Activated CD4-positive, alpha-beta T cell treated with anti-CD3 and anti-CD28 coated beads for 4 hours (primary cell): ENCODE results near the gene OSCP1.

Source experiments
- DNase-seq, 2 donors: peaks; one replicate each; pipeline ENCODE4 v3.0.0-alpha.2; 2020

The OSCP1 gene

DNA sequence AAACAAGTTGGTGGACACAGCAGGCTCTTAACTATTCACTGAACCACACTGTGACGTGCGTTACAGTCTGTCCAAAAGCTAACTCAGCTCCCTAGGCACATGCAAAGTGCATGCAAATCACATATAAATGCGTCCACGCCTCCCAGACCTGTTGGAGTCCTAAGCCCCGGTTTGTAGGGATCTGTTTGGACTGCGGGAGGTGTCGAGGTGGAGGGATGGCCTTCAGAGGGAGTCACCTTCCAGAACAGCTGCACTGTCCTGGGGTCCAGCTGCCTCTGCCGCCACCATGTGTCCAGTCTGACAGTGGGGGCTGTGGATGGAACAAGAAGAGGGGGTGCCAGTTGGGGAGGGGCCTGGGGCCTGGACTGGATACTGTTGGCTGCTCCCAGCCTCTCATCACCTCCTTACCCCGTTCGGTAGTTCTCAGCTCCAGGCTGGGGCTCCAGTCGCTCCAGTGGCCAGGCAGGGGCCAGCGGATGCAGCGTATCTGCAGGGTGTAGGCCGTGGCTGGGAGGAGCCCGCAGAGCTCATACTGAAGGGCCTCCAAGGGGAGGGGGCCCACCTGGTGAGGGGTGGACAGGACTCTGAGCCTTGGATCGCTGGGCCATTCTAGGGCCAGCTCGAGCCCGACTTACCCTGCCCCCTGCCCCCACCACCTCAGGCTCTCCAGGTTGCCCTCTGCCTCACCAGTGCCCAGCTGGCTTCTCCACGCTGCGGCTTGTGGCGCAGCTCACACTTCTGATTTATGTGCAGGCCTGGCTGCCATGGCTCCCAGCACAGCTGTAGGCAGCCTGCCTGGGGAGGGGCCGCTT lies 21.8 kb upstream of the OSCP1 start:
- no peak for DNase-seq

DNA sequence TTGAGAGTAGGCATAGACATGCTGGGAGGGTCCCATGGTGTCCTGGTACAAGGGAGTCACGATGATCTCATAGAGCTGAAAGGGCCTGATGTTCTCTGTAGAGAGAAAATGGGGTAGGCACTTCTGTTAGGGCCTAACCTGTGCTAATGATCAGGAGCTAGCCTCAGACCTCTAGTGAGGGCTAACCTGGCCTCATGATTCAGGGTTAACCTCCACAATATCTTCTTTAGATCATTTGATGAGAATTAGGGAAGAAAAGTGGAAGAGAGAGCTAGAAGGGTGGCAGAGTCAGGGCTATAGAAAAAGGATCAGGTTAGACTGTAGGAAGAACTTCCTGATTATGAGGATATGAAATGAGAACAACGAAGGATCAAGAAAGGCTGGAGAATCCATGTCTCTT lies 18.9 kb upstream of the OSCP1 start:
- no peak for DNase-seq

DNA sequence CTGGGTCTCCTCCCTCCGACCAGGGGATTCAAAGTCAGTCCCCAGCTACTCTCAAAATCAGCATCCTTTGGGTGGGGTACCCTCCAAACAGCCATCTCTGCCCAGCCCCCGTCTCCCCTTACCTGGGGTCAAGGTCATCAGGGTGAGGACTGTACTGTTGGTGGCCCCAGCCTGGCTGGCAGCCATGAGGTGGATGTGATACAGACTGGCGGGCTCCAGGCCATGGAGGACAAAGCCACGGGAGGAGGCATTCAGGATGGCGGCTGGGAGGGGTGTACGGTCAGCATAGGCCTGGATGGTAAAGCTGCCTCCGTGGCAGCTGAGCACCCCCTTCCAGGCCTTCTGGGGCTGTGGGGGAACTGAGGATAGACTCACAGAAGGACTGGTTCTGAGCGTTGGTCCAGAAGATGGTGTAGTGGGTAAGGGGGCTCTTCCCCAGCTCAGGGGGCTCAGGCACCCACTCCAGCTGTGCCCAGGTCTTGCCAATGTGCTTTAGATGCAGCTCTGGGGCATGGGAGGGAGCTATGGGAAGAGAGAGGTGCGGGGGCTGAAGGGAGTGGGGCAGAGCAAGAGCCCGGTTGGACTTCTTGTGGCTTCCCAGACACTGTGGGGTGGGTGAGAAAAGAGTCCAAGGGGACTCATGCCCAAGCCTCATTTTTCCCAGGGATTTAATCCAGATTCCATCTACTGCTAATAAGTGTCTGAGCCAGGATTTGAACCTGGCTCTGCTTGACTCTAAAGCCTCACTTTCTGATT lies 17.6 kb upstream of the OSCP1 start:
- DNase-seq: no peak

DNA sequence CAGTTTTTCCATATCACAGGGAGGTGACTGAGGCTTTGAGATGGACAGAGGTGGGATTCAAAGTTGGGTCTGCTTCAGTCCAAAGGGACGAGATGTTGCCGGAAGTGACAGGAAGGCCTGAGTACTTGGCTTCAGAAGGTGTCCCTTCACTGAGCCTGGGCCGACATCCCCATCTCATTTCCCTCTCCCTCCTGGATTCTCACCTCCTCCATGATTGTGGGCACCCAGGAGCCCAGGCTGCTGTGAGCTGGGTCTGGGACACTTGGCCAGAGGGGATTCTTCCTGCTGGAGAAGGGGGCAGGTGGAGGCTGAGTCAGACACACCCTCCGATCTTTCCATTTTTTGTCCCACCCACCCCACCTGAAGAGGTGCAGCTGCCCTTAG lies 16.8 kb upstream of the OSCP1 start:
- DNase-seq: no peak

DNA sequence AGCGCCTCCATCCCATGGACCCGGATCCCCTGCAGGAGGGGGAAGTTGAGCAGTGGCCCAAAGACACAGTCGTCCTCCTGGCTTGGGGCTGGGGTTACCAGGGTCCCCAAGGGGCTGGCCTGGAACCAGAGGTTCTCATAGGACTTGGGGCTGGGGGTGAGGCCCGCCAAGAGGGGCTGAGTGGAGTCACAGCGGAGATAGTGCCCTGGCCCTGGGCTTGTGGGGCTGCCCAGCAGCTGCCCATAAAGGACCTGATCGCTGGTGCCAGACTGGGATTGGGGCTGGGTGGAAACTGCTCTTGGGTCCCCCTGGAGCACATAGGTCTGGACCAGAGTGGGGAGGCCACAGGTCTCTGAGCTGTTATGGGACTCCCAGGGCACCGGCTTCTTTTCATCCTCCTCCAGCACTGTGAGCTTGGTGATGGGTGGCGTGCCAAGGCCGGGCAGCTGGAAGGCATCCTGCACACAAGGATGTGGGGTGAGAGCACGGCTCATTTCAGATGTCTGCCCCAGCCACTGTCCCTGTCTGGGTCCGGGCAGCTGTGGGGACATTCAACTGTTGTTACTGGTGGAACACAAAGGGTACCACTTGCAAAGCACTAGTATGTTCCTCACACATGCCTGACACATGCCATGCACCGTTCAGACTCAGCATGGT lies 16.2 kb upstream of the OSCP1 start:
- DNase-seq: no peak

DNA sequence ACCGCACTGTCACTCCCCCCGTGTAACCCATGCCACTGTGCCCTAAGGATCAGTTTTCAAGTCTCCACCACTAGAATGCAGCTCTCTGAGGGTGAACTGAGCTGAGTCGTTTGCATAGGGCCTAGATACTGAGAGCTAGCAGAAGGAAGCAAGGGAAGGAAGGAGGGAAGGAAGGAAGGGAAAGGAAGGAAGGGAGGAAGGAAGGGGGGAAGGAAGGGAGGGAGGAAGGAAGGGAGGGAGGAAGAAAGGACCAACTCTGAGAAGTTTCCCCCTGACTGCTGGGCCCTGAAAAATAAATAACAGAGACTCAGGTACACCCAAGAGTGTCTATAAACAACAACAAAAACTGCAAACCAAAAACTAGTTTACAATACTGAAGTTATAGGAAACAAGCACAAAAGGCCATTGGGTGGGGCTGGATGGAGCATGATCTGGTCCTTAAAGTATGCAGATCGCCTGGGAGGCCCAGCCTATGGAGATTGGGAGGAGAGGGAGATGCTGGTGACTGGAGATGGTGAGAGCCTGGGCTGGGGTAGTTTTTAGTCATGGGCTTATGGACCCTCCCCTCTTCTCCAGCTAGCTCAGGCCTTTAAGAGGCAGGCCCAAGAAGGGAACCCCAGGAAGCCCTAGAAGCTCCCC lies 15.6 kb upstream of the OSCP1 start:
- no peak for DNase-seq

DNA sequence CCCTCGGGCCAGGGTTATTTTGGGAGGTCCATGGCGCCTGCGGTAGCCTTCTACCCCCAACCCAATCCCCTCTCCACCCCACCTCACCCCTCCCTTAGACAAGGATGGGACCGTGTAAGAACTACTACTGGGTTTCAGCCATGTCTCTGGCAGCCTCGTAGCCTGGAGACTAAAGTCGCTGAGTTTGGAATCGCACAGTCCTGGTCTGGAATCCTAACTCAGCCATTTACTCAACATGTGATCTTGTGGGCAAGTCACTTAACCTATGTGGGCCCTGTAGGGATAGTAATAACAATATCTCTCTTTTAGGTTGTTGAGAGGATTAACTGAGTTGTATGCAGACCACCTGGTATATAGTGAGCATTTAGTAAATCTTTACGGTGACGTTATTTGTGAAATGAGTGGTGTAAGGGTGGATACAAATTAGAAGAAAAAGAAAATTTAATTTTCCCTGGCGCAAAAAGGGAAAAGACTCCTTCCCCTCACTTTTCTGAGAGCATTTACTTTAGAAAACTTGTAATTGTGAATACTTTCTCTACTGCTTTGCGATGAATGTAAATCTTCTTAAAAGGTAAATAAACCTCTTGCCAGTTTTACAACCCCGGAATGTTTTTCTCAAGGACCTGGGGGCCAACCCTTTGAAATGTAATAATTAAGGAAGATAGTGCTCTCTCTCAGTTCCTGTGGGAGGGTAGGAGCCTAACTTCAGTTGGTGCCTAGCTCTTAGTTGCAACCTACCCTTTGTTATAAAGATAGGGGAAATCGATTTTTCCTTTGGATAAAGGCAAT lies 14.5 kb upstream of the OSCP1 start:
- DNase-seq: no peak

DNA sequence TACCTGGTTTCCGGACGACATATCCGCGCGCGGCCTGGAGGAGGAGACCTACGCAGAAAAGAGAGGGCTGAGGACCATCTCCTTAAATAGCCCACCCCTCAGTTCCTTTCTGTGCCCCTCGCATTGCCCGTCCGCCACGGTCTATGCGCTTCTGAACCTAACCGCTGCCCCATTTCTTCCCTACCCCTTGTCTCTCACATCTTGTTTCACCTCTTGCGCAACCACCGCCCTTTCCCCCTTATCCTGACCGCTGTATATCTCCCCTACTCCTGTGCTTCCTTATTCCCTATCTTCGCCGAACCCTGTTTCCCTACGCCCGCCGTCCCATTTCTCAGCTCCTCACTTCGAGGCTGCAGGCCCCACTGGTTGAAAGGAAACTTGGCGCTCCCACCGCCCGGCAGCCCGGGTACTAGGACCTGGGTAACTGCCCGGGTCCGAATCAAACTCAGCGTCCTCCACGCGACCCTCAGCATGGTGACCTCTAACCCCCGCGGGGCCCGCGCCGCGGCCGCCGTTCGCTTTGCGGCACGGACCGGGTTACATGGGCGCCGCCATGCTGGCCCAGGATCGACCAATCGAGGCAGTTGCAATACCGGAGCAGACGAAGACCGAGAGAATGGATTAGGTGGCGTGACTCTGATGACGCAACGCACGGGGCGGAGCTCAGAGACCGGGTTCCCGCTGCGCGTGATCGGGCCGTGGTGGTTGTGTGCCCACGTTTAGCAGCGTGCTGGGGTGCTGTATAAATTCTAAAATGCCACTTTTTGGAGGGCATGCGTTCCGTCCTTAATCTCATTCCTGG lies 13.8 kb upstream of the OSCP1 start, which contains the start of gene MRPS15:
TSS of gene MRPS15 (minus strand) at position 582 of the 802 bp plus-strand sequence. CDS start at position 473, 109 bp downstream.
- DNase-seq: peak; percentile 94 to 96

DNA sequence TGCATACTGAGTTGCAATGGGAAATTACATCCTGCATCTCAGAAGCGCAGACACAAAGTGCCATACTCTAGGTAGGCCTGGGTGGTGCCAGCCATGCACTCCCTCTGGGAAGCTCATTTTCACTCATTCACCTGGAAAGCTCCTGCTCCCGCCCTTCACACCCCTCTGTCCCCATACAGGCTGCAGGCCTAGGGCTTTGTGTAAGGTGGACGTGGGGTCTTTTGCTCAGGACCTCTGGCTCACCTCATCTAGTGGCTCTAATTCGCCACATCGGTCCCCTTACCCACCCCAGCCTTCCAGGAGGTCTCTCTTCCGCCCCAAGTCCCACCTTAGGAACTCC lies 13.2 kb upstream of the OSCP1 start:
- no peak for DNase-seq

DNA sequence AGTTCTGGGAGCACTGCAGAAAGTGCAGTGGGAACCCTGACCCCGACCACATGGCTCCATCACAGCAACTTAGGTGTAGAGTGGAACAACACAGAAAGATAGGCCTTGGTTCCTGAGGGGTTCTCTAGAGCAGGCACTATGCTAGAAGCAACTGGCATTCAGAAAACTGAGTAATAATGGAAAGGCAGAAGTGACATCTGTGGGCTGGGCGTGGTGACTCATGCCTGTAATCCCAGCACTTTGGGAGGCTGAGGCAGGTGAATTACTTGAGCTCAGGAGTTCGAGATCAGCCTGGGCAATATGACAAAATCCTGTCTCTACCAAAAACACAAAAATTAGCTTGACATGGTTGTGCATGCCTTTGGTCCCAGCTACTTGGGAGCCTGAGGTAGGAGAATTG lies 8.7 kb upstream of the OSCP1 start:
- peak; percentile 28 to 30 for DNase-seq

DNA sequence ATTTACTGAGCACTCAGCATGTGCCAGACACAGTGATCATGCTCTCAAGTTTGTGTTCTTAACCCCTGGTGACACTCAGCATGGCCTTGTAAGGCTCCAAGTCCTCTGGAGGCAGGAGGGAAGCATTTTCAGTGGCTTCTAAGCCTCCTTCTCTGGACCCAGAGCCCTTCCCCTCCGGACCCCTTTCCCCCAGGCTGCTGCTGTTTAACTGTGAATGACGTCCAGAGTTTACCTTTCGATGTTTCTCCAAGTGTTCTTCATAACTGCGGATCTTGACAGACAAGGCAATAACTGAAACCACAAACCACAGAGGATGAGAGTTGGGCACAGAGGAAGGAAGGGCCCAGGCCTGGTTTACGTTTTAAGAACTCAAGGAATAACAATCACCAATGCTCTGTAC lies 7.4 kb upstream of the OSCP1 start:
- DNase-seq: no peak

DNA sequence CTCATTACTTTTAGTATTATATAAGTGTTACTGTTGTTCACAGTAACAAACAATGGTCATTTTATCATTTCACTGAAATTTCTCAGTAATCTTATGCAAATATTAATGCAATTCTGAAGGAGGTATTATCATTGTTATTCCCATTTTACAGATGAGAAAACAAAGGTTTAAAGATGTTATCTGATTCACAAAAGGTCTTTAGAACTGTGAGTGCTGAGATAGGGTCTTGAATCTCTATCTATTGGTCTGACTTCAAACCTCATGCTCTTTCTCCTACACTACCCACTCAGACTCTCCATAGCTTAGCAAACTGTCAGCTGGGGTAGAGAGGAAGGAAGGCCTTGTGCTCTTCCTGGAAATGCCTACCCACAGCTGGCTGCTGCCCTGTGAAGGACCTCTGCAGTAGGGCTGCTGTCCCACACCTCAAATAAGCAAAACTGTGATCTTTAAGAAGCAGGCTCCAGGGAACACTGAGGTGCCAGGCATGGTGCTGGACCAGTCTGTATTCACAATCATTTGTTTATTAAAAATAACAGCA lies 6.2 kb upstream of the OSCP1 start:
- no peak for DNase-seq

DNA sequence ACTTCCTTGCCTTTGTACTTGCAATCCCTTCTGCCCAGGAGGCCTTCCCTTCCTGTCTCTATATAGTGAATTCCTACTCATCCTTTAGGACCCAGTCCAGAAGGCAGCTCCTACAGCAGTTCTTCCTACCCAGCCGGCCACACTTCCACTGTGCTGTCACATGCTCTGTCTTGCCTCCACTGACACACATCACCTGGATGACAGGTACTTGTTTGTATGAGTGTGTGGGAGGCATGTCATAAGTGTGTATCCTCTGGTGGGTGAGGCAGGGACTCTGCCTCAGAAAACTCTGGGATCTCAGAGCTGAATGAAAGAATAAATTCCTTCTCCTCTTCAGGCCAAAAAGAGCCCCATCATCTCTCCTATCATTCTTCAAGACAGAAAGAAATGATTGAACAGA lies 5.1 kb upstream of the OSCP1 start:
- no peak for DNase-seq

DNA sequence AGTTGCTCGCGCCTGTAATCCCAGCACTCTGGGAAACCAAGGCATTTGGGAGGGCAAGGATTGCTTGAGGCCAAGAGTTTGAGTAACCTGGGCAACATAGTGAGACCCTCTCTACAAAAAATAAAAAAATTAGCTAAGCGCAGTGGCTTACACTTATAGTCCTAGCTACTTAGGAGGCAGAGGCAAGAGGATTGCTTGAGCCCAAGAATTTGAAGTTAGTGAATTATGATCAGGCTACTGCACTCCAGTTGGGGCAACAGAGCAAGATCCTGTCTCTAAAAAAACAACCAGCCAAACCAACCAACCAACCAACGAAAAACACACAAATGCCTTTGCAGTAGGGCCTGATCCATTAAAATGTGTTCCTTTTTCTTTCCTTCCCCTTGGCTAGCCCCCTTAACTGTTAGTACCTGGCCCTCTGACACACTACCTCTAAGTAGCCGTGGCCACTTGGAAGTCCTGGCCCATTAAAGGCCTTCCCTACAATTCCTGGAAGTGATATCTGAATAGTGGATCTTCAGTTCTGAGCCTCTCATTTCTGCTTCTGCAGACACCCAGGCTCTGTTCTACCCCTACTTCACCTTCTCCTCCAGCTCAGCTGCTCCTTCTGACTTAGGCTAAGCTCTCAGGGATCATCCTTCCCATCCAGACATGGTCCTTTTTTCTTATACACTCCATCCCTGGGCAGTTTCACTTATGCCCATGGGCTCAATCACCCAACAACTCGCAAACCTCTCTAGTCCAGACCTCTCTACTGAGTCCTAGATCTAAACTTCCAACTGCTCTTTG lies 3.5 kb upstream of the OSCP1 start:
- no peak for DNase-seq

DNA sequence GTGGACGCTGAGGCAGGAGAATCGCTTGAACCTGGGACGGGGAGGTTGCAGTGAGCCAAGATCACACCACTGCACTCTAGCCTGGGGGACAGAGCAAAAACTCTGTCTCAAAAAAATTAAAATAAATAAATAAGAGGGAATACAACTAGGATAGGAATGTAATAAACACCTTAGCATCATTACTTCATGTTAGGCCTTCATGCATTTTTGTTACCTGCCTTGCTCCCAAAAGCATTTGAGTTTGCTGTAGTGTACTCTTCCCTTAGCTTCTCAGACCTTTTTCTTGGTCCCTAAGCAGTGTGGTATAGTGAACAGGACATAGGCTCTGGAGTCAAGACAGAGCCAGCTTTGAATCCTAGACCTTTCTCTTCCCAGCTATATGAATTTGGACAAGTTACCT lies 2.8 kb upstream of the OSCP1 start:
- no peak for DNase-seq

DNA sequence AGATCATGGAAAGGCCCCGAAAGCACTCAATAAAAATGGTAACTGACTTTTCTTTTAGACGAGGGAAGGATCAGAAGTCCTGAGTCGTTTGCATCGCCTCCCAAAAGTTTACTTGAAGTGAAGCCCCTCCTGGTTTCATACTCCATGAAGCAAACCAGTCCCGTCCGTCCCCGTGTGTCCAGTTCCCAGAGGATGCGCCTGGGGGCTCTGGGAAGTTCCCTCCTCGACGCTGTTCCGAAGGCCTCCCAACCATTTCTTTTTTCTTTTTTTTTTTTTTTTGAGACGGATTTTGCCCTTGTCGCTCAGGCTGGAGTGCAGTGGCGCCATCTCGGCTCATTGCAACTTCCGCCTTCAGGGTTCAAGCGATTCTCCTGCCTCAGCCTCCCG lies 661 bp upstream of the OSCP1 start:
- DNase-seq: no peak

DNA sequence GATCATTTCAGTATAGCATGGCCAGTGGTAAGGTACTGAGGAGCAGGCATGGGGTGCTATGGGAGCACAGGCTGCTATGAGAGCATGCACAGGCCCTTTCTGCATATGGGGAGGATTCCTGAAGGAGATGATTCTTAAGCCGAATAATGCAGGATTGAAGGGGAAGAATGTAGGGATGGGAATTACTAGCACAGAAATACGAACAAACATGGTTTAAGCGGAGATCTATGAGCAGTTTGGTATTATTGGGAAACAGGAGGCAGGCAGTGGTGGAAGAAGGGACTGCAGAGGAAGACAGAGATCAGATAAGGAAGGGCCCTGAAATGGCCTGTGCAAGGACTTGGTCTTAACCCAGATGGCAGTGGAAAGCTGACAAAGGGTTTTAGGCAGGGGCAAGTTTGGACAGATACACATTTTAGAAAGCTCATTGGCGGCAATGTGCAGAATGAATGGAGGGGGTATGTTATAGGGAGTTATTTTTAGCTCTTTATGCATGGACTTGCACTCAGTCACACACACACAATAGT lies 1.7 kb downstream of the OSCP1 start:
- no peak for DNase-seq

DNA sequence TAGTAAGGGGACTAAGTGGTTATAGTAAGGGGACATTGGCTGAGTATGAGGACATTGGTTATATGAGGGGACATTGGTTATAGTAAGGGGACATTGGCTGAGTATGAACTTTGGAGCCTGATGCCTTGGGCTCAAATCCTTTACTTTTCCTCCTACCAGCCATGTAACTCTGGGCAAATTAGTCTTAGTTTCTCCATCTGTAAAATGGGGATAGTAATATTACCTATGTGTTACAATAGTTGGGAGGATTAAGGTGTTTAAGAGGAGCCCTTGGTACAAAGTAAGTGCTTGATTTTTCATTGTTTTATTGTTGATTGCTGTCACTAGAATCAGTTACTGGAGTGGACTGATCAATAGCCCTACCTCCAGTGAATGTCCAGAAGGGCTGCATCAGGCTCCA lies 2.8 kb downstream of the OSCP1 start:
- no peak for DNase-seq

DNA sequence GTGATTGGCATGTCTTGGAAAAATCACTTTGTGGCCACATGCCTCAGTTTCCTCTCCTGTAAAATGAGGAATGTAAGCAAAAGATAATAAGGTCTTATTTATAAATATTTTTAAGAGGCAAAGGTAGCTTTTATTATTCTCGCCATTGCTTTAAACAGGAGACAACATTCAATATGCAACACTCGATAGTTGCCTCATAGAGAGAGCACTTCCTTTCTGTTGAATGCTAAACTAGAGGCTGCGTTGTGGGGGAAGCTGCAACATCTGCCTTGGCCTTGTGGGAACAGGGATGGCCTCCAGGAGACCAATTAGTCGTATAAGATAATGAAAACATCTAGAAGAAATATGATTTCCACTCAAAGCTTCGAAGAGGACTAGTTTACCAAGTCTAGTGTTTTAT lies 3.5 kb downstream of the OSCP1 start:
- no peak for DNase-seq

DNA sequence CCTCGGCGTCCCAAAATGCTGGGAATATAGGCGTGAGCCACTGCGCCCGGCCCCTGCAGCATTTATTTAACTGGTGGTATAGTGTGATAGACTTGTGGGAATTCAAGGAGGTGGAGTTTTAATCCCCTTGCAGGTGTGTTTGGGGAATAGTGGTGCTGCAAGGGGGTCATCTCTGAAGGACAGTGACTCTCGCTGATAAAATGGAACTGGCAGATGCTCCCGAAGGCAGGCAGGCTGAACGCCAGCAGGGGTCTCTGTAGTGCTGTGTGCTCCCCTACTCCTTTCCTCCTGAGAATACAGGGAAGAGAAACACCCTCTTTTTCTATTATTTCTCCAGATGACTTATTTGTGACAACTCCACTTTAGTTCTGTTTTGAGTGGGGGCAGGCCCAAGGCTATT lies 4.0 kb downstream of the OSCP1 start:
- DNase-seq: no peak
